HG03469 (cell line): ENCODE measurements around the gene ZNF160.
"Not testable (repeated sequence)": the region's sequence is repeated elsewhere in the genome, so short reads cannot be mapped to it uniquely, and the experiment has no call there.

Source experiments
- ATAC-seq: cut with Tn5 transposase; IDR thresholded peaks from one replicate; pipeline ENCODE4 v1.9.1; 2021; ENCODE audit warnings: mild to moderate bottlenecking, moderate library complexity, moderate number of reproducible peaks; ENCODE audit not compliant: unreplicated experiment

Gene ZNF160

GRCh38 chr19:53103234-53104203 is at the start of gene ZNF160:
Gene ZNF160, minus strand, starts transcription at chr19:53103422. Its CDS starts 17,146 bp downstream, at chr19:53086276.
- ATAC-seq, result peak; percentile 75

GRCh38 chr19:53147645-53148044 is 44.4 kb upstream of the ZNF160 start:
- no peak for ATAC-seq

DNA sequence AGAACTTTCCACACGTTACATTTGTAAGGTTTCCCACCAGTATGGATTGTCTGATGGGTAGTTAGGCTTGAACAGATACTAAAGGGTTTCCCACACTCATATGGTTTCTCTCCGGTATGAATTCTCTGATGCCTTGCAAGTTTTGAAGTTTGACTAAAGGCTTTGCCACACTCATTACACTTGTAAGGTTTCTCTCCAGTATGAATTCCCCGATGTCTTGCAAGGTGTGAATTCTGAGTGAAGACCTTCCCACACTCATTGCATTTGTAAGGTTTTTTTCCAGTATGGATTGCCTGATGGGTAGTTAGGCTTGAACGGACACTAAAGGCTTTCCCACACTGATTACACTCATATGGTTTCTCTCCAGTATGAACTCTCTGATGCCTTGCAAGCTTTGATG is 37.1 kb upstream of the ZNF160 start:
- ATAC-seq, result no peak

- ATAC-seq, result no peak
Measured at GRCh38 chr19:53136432-53136831, 33.2 kb upstream of the ZNF160 start.

- no peak for ATAC-seq
Measured at GRCh38 chr19:53132141-53132991, 29.1 kb upstream of the ZNF160 start, which contains the start of gene ZNF415. Gene ZNF415, minus strand, starts transcription at chr19:53132910. Its CDS starts 10,234 bp downstream, at chr19:53122676.

DNA sequence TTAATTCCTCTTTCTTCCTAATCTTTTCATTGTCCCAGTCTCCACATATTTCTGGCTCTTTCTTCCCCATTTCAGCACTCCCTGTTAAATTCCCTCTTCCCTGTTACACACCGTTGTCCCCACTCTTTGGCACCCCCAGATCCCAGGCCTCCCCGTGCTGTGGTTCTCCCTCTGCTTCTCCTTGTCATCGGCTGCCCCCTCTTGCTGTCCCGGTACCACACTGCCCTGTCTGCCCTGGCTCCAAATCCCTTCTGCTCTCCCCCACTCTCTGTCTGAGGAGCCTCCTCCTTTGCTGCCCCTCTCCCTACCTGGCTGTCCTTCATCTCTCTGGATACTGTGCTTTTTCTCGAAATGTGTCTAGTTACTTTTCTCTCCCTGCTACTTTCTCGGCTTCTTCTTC is 28.5 kb upstream of the ZNF160 start:
- ATAC-seq, result no peak

DNA sequence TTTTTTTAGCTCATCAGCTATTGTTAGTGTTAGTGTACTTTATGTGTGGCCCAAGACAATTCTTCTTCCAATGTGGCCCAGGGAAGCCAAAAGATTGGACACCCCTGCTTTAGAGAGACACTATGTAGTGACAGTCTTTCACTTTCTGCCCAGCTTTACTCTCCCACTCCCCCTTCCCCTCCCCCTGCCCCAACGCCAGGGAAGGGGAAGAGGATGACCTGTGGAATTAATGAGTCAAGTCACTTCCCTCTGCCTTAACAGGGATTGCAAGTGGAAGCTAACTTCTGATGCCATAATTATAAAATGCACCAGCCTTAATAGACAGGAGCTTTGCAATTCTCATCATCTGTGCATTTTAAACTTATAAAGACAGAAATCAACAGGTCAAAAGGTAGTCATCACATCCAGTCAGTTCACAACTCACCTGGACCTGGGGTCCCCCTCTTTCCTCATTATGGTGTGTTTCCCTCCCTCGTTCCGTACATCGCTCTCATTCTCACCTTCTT is 27.9 kb upstream of the ZNF160 start:
- no peak for ATAC-seq

GRCh38 chr19:53130506-53130905 is 27.3 kb upstream of the ZNF160 start:
- ATAC-seq, result no peak

DNA sequence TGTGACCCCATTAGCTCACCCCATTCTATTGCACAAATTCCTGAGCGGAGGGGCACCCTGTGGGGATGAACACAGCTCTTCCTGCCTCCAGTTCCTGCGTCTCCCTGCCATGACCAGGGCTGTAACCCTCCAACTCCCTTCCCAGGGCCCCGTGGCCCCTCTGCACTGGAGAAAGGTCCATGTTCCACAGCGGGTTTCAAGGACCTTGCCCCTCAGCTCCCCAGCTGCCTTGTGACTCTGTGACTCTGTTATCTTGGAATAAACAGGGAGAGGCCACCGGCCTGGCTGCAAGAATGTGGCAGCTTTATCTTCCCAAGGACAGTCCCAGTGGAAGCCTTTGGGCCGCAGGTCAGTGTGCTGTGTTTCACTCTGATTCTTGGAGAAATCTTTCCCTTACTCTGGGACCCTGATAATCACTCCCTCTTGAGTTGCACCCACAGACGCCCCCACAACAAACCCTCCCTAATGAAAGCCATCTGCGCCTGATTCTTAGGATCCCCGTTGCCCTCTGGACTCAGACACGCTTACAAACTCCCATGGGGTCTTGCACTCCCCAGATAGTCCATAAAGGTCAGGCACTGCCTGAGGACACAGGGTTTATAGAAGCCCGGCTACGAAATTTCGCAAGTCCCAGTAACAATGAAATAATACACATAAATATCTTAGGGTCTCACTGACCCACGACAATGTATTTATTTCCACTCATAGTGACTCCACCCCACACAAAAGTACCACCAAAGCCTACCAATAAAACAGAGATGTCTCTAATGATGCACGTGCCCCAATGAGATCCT is 23.7 kb upstream of the ZNF160 start:
- not testable (repeated sequence) for ATAC-seq

DNA sequence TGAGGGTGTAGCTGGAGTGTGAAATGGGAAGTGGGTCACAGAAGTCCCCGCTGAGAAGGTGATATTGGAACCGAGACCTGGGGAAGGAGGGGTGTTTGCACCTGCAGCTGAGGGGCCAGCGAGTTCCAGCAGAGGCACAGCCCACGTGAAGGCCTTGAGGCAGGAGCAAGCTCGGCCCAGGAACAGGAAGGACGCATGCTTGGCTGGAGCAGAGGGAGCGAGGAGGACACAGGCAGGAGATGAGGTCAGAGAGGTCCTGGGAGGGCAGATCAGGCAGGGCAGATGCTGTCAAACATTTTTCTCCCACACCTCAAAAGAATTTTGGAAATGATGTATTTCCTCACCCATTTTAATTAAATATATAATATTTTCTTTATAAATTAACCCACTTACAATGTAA is 20.2 kb upstream of the ZNF160 start:
- no peak for ATAC-seq

DNA sequence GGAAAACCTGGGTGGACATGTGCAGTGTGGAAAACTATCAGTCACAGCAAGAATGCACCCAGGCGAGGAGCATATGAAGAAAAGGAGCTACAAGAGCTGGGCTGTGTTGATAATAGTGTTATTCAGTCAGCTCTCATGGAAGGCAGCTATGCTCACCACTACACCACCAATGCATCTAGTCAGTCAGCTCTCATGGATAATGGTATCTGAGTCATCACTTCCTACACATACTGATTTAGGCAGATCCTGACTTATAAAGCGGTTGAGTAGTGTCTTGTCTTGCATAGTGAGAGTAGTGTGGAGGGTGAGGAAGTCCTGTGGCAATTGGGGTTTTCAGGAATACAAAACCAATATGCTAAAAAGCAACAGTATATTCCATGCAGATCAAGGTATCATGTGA is 9.1 kb upstream of the ZNF160 start:
- ATAC-seq, result no peak

- no peak for ATAC-seq
Measured at GRCh38 chr19:53109527-53109926, 6.3 kb upstream of the ZNF160 start.

DNA sequence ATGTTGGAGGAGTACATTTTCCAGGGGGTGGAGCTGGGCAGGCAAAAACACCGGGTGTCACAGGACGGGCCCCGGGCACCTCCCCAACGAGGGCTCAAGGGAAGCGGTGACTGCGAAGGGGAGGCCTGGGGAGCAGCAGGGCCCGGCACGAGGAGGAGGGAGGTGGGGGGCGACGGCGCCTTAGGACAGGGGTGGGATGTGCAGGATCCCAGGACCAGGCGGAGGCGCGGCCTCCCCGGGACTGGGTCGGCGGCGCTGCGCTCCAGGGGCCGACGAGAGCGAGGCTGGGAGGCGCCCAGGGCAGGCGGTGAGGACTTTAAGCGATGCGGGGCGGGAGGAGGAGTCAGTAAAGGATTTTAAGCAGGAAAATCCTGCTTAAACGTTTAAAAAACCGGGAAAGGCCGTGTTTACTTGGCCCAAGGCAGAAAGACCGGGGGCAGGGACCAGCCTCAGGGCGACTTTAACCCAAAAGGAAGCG is 427 bp downstream of the ZNF160 start:
- no peak for ATAC-seq

GRCh38 chr19:53102206-53102755 is 941 bp downstream of the ZNF160 start:
- no peak for ATAC-seq

DNA sequence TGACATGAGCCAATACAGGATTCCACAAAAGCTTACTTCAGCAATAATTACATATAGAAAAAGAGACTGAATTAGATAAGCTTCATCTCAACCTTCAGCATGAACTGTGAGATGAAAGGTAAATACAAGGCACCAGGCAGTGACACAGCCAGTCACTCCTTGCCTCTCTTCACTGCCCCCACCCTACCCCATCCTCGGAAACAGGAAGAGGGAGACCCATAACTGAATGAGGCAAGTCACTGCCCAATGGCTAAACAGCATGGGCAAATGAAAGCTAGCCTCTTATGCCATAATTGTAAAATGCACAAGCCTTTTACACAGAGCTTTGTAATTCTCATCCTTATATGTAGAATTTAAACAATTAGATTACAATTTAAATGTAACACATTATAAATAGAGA is 1.7 kb downstream of the ZNF160 start:
- no peak for ATAC-seq

DNA sequence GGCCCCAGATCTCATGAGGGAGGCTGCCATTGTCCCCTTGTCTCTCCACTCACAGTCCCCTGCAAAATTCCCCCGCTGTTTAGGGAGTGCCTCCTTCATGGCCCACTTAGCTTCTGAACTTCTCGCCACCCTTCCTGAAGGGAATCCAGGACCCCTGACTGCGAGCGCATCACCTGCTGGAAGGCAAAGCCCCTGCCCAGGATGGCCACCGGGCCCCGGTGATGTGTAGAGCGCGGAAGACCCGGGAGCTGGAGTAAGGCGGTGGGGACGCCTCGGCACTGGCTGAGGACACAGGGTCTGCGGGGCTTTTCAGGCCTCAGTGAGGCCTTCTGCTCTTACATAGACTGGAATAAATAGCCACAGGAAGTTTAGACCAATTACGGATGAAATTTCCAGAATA is 4.7 kb downstream of the ZNF160 start:
- ATAC-seq, result not testable (repeated sequence)

DNA sequence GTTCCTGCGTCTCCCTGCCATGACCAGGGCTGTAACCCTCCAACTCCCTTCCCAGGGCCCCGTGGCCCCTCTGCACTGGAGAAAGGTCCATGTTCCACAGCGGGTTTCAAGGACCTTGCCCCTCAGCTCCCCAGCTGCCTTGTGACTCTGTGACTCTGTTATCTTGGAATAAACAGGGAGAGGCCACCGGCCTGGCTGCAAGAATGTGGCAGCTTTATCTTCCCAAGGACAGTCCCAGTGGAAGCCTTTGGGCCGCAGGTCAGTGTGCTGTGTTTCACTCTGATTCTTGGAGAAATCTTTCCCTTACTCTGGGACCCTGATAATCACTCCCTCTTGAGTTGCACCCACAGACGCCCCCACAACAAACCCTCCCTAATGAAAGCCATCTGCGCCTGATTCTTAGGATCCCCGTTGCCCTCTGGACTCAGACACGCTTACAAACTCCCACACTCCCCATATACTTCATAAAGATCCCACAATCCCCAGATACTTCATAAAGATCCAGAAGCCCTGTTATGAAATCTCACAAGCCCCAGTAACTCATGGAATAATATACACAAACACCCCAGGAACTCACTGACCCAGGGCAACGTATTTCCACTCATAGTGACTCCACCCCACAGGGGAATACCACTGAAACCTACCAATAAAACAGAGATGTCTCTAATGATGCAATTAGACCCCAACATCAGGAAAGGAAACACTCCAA is 6.1 kb downstream of the ZNF160 start:
- ATAC-seq, result not testable (repeated sequence)

GRCh38 chr19:53096579-53096978 is 6.6 kb downstream of the ZNF160 start:
- not testable (repeated sequence) for ATAC-seq
